HEK293 (cell line): Measurements from ENCODE around the gene TYSND1.

Experiments used
- IKZF3 ChIP-seq: fragments of 450-650 bp; IDR thresholded peaks from 2 replicates; pipeline ENCODE4 v1.5.0; 2018; ENCODE audit warnings: missing biosample characterization, mild to moderate bottlenecking, missing genetic modification characterization, moderate library complexity
- KLF16 ChIP-seq: fragments of 450-650 bp; formaldehyde crosslinking; IDR thresholded peaks from 2 replicates; pipeline ENCODE4 v1.5.1; 2017; ENCODE audit warnings: missing biosample characterization, missing genetic modification characterization
- KLF7 ChIP-seq: fragments of 450-650 bp; formaldehyde crosslinking; IDR thresholded peaks from 2 replicates; pipeline ENCODE4 v1.5.1; 2016; ENCODE audit warnings: missing biosample characterization, missing genetic modification characterization, borderline replicate concordance
- MYNN ChIP-seq: fragments of 450-650 bp; formaldehyde crosslinking; IDR thresholded peaks from 2 replicates; pipeline ENCODE4 v1.5.1; 2016; ENCODE audit warnings: missing biosample characterization, missing genetic modification characterization, borderline replicate concordance
- MZF1 ChIP-seq: fragments of 450-650 bp; formaldehyde crosslinking; IDR thresholded peaks from 2 replicates; pipeline ENCODE4 v1.5.1; 2017; ENCODE audit warnings: missing biosample characterization, missing genetic modification characterization, borderline replicate concordance
- ZBTB1 ChIP-seq: fragments of 450-650 bp; formaldehyde crosslinking; IDR thresholded peaks from 2 replicates; pipeline ENCODE4 v1.5.1; 2016; ENCODE audit warnings: missing biosample characterization, missing genetic modification characterization
- ZBTB8A ChIP-seq: fragments of 450-650 bp; formaldehyde crosslinking; IDR thresholded peaks from 2 replicates; pipeline ENCODE4 v1.5.1; 2016; ENCODE audit warnings: missing biosample characterization, missing genetic modification characterization
- ZNF114 ChIP-seq: fragments of 450-650 bp; formaldehyde crosslinking; IDR thresholded peaks from 2 replicates; pipeline ENCODE4 v1.5.0; 2017; ENCODE audit warnings: missing biosample characterization, missing genetic modification characterization
- ZNF138 ChIP-seq: fragments of 450-650 bp; formaldehyde crosslinking; IDR thresholded peaks from 2 replicates; pipeline ENCODE4 v1.5.1; 2016; ENCODE audit warnings: missing biosample characterization, missing genetic modification characterization, borderline replicate concordance
- ZNF155 ChIP-seq: fragments of 450-650 bp; formaldehyde crosslinking; IDR thresholded peaks from 2 replicates; pipeline ENCODE4 v1.5.1; 2016; ENCODE audit warnings: missing biosample characterization, missing genetic modification characterization
- ZNF157 ChIP-seq: fragments of 450-650 bp; formaldehyde crosslinking; IDR thresholded peaks from 2 replicates; pipeline ENCODE4 v1.5.1; 2016; ENCODE audit warnings: missing biosample characterization, missing genetic modification characterization
- ZNF174 ChIP-seq: fragments of 450-650 bp; formaldehyde crosslinking; IDR thresholded peaks from 2 replicates; pipeline ENCODE4 v1.5.0; 2017; ENCODE audit warnings: missing biosample characterization, mild to moderate bottlenecking, missing genetic modification characterization
- ZNF2 ChIP-seq: fragments of 450-650 bp; formaldehyde crosslinking; IDR thresholded peaks from 2 replicates; pipeline ENCODE4 v1.5.1; 2016; ENCODE audit warnings: missing biosample characterization, missing genetic modification characterization
- ZNF239 ChIP-seq: fragments of 450-650 bp; formaldehyde crosslinking; IDR thresholded peaks from 2 replicates; pipeline ENCODE4 v1.5.1; 2016; ENCODE audit warnings: missing biosample characterization, missing genetic modification characterization
- ZNF311 ChIP-seq: fragments of 450-650 bp; formaldehyde crosslinking; IDR thresholded peaks from 2 replicates; pipeline ENCODE4 v1.5.1; 2017; ENCODE audit warnings: missing biosample characterization, missing genetic modification characterization, borderline replicate concordance
- ZNF416 ChIP-seq: fragments of 450-650 bp; formaldehyde crosslinking; IDR thresholded peaks from 2 replicates; pipeline ENCODE4 v1.5.1; 2016; ENCODE audit warnings: missing biosample characterization, missing genetic modification characterization
- ZNF426 ChIP-seq: fragments of 450-650 bp; formaldehyde crosslinking; IDR thresholded peaks from 2 replicates; pipeline ENCODE4 v1.5.1; 2017; ENCODE audit warnings: missing biosample characterization, missing genetic modification characterization, mild to moderate bottlenecking, inconsistent platforms, moderate library complexity
- ZNF510 ChIP-seq: fragments of 450-650 bp; formaldehyde crosslinking; IDR thresholded peaks from 2 replicates; pipeline ENCODE4 v1.5.1; 2018; ENCODE audit warnings: mild to moderate bottlenecking, missing genetic modification characterization, missing biosample characterization; ENCODE audit not compliant: insufficient replicate concordance
- ZNF548 ChIP-seq: fragments of 450-650 bp; formaldehyde crosslinking; IDR thresholded peaks from 2 replicates; pipeline ENCODE4 v1.5.1; 2016; ENCODE audit warnings: missing biosample characterization, missing genetic modification characterization
- ZNF596 ChIP-seq: fragments of 450-650 bp; IDR thresholded peaks from 2 replicates; pipeline ENCODE4 v1.5.0; 2018; ENCODE audit warnings: missing biosample characterization, mild to moderate bottlenecking, missing genetic modification characterization, moderate library complexity
- ZNF623 ChIP-seq: fragments of 450-650 bp; formaldehyde crosslinking; IDR thresholded peaks from 2 replicates; pipeline ENCODE4 v1.5.1; 2016; ENCODE audit warnings: missing biosample characterization, missing genetic modification characterization
- ZNF629 ChIP-seq: fragments of 450-650 bp; formaldehyde crosslinking; IDR thresholded peaks from 2 replicates; pipeline ENCODE4 v1.5.1; 2017; ENCODE audit warnings: missing biosample characterization, missing genetic modification characterization
- ZNF747 ChIP-seq: fragments of 450-650 bp; formaldehyde crosslinking; IDR thresholded peaks from 2 replicates; pipeline ENCODE4 v1.5.1; 2016; ENCODE audit warnings: missing biosample characterization, missing genetic modification characterization
- ZNF768 ChIP-seq: fragments of 450-650 bp; formaldehyde crosslinking; IDR thresholded peaks from 2 replicates; pipeline ENCODE4 v1.5.1; 2018; ENCODE audit warnings: missing biosample characterization, mild to moderate bottlenecking, missing genetic modification characterization
- TF ChIP-seq, protein P1 (sequence below): fragments of 450-650 bp; formaldehyde crosslinking; IDR thresholded peaks from 2 replicates; pipeline ENCODE4 v1.5.1; 2016; ENCODE audit warnings: missing biosample characterization, missing genetic modification characterization
- TF ChIP-seq, protein P2 (sequence below): fragments of 450-650 bp; formaldehyde crosslinking; IDR thresholded peaks from 2 replicates; pipeline ENCODE4 v1.5.1; 2016; ENCODE audit warnings: missing biosample characterization, missing genetic modification characterization, borderline replicate concordance
- TF ChIP-seq, protein P3 (sequence below): fragments of 450-650 bp; formaldehyde crosslinking; IDR thresholded peaks from 2 replicates; pipeline ENCODE4 v1.5.1; 2016; ENCODE audit warnings: missing biosample characterization, missing genetic modification characterization
- TF ChIP-seq, protein P4 (sequence below): fragments of 450-650 bp; formaldehyde crosslinking; IDR thresholded peaks from 2 replicates; pipeline ENCODE4 v1.5.1; 2016; ENCODE audit warnings: missing biosample characterization, missing genetic modification characterization
- TF ChIP-seq, protein P5 (sequence below): fragments of 450-650 bp; formaldehyde crosslinking; IDR thresholded peaks from 2 replicates; pipeline ENCODE4 v1.5.1; 2016; ENCODE audit warnings: missing biosample characterization, missing genetic modification characterization

TYSND1 gene

DNA sequence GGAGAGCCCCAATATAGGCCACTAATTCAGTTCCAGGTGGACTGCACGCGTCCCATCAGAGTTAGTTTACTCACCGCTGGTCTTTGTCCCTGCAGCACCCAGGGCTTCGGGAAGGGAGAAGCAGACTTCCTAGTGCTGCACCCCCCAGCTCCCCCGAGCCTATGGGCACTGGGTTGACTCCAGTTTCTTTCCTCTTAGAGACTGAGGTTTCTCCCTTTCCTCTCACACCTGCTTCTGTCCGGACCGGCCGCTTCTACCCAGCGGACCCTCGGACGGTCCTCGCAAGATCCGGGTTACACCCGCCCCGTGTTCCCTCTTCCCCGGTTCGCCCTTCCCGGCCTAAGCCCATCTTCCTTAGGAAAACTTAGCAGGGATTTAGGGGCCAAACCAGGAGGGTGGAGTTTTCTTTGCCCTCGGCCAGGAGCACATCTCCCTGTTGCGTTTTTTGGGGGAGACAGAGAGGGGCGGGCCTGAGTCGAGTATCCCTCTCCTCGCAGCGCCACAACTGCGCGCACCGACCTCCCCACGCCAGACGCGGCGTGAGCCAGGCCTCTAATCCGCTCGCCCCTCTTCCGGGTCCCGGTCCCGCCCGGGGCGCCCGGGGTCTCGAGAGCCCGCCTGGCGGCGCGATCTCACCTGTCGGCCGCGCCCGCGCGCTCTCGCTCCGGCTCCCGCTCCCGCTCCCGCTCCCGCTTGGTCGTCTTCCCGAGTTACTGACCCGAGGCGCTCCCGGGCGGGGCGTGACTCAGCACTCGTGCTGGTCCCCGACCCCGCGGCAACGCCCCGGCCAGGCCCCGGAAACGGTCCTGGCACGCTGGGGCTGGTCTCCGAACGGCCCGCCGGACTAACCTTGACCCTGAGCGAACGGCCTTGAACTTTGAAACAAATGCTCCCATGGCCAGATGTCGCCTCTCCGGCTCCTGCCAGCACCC is 14.1 kb downstream of the TYSND1 start, which contains the start of gene AIFM2 (continued):
- TF ChIP-seq, protein P1, sequence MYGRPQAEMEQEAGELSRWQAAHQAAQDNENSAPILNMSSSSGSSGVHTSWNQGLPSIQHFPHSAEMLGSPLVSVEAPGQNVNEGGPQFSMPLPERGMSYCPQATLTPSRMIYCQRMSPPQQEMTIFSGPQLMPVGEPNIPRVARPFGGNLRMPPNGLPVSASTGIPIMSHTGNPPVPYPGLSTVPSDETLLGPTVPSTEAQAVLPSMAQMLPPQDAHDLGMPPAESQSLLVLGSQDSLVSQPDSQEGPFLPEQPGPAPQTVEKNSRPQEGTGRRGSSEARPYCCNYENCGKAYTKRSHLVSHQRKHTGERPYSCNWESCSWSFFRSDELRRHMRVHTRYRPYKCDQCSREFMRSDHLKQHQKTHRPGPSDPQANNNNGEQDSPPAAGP (tag by site-specific recombination), result peak; percentile 47; the same call in 1 of the 2 replicates
- TF ChIP-seq ZNF2 (tag by site-specific recombination) (0 out of 2 replicates have a peak, but pooled peaks have one; percentile 25), ZNF426 (no peak), ZNF239 (tag by site-specific recombination) (no peak), ZNF768 (no peak), ZBTB8A (tag by site-specific recombination) (peak; percentile 91), ZNF311 (tag by site-specific recombination) (no peak), KLF7 (tag by site-specific recombination) (peak; percentile 85; the same call in 1 of the 2 replicates), MZF1 (no peak), KLF16 (tag by site-specific recombination) (peak; percentile 60; the same call in 1 of the 2 replicates), ZNF747 (tag by site-specific recombination) (no peak), ZNF138 (no peak), MYNN (no peak), ZNF548 (tag by site-specific recombination) (no peak), ZNF174 (no peak), ZNF623 (no peak), ZBTB1 (no peak), ZNF629 (tag by site-specific recombination) (peak; percentile 39; the same call in 1 of the 2 replicates), ZNF510 (tag by site-specific recombination) (no peak), ZNF596 (tag by site-specific recombination) (peak; percentile 56; the same call in 1 of the 2 replicates), ZNF114 (tag by site-specific recombination) (no peak), ZNF157 (tag by site-specific recombination) (no peak), ZNF155 (no peak), IKZF3 (tag by site-specific recombination) (peak; percentile 98), ZNF416 (tag by site-specific recombination) (no peak)
- TF ChIP-seq, protein P2, sequence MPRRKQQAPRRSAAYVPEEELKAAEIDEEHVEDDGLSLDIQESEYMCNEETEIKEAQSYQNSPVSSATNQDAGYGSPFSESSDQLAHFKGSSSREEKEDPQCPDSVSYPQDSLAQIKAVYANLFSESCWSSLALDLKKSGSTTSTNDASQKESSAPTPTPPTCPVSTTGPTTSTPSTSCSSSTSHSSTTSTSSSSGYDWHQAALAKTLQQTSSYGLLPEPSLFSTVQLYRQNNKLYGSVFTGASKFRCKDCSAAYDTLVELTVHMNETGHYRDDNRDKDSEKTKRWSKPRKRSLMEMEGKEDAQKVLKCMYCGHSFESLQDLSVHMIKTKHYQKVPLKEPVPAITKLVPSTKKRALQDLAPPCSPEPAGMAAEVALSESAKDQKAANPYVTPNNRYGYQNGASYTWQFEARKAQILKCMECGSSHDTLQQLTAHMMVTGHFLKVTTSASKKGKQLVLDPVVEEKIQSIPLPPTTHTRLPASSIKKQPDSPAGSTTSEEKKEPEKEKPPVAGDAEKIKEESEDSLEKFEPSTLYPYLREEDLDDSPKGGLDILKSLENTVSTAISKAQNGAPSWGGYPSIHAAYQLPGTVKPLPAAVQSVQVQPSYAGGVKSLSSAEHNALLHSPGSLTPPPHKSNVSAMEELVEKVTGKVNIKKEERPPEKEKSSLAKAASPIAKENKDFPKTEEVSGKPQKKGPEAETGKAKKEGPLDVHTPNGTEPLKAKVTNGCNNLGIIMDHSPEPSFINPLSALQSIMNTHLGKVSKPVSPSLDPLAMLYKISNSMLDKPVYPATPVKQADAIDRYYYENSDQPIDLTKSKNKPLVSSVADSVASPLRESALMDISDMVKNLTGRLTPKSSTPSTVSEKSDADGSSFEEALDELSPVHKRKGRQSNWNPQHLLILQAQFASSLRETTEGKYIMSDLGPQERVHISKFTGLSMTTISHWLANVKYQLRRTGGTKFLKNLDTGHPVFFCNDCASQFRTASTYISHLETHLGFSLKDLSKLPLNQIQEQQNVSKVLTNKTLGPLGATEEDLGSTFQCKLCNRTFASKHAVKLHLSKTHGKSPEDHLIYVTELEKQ (tag by site-specific recombination), result no peak
- TF ChIP-seq, protein P3, sequence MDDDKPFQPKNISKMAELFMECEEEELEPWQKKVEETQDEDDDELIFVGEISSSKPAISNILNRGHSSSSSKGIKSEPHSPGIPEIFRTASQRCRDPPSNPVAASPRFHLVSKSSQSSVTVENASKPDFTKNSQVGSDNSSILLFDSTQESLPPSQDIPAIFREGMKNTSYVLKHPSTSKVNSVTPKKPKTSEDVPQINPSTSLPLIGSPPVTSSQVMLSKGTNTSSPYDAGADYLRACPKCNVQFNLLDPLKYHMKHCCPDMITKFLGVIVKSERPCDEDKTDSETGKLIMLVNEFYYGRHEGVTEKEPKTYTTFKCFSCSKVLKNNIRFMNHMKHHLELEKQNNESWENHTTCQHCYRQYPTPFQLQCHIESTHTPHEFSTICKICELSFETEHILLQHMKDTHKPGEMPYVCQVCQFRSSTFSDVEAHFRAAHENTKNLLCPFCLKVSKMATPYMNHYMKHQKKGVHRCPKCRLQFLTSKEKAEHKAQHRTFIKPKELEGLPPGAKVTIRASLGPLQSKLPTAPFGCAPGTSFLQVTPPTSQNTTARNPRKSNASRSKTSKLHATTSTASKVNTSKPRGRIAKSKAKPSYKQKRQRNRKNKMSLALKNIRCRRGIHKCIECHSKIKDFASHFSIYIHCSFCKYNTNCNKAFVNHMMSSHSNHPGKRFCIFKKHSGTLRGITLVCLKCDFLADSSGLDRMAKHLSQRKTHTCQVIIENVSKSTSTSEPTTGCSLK (tag by site-specific recombination), result no peak
- TF ChIP-seq, protein P4, sequence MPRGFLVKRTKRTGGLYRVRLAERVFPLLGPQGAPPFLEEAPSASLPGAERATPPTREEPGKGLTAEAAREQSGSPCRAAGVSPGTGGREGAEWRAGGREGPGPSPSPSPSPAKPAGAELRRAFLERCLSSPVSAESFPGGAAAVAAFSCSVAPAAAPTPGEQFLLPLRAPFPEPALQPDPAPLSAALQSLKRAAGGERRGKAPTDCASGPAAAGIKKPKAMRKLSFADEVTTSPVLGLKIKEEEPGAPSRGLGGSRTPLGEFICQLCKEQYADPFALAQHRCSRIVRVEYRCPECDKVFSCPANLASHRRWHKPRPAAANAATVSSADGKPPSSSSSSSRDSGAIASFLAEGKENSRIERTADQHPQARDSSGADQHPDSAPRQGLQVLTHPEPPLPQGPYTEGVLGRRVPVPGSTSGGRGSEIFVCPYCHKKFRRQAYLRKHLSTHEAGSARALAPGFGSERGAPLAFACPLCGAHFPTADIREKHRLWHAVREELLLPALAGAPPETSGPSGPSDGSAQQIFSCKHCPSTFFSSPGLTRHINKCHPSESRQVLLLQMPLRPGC, result no peak
- TF ChIP-seq, protein P5, sequence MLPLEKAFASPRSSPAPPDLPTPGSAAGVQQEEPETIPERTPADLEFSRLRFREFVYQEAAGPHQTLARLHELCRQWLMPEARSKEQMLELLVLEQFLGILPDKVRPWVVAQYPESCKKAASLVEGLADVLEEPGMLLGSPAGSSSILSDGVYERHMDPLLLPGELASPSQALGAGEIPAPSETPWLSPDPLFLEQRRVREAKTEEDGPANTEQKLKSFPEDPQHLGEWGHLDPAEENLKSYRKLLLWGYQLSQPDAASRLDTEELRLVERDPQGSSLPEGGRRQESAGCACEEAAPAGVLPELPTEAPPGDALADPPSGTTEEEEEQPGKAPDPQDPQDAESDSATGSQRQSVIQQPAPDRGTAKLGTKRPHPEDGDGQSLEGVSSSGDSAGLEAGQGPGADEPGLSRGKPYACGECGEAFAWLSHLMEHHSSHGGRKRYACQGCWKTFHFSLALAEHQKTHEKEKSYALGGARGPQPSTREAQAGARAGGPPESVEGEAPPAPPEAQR (tag by site-specific recombination), result no peak
